ENCODE results near the gene CCDC178. TPM values are rescaled to one million over a fixed set of nuclear protein-coding genes. Genes with fewer than 3 reads are reported as not detected.

Gene CCDC178
- total and polyA plus RNA-seq, 4 donors = 1.2 to 3.4 (median 1.8) TPM

GRCh38 chr18:32907648-32908423, 532.7 kb downstream of the CCDC178 start:
- 91% methylated on average over 10 of the region's 12 CpGs for WGBS (ENCODE audit: insufficient coverage)
- H3K27me3 ChIP-seq (ENCODE audit: control insufficient read depth, insufficient read depth, low read length) = no peaks in the 10 kb centered on the region
- no peak overlapping the region for H3K27ac ChIP-seq (ENCODE audit: low read depth, low read length)
- DNase-seq (ENCODE audit: low read depth in 4 of 6, low spot score in 6 of 6) = no peak
- no peaks in the 10 kb centered on the region for H3K36me3 ChIP-seq (ENCODE audit: control insufficient read depth, insufficient read depth, low read length)
- H3K9me3 ChIP-seq (ENCODE audit: control insufficient read depth, insufficient read depth, low read length) = no peaks in the 10 kb centered on the region
- no peaks in the 10 kb centered on the region for H3K4me1 ChIP-seq (ENCODE audit: control insufficient read depth, insufficient read depth, low read length)
- no peak overlapping the region for H3K4me3 ChIP-seq (ENCODE audit: low read depth, low read length)

GRCh38 chr18:32907311-32907585, 533.3 kb downstream of the CCDC178 start:
- H3K9me3 ChIP-seq (ENCODE audit: control insufficient read depth, insufficient read depth, low read length) = no peaks in the 10 kb centered on the region
- WGBS (ENCODE audit: insufficient coverage) = no CpG with 5 or more reads among the region's 3 CpGs
- DNase-seq (ENCODE audit: low read depth in 4 of 6, low spot score in 6 of 6) = no peak

GRCh38 chr18:32906506-32907310, 533.8 kb downstream of the CCDC178 start:
- H3K4me3 ChIP-seq (ENCODE audit: low read depth, low read length) = no peak overlapping the region
- WGBS (ENCODE audit: insufficient coverage) = 83% methylated on average over 8 of the region's 10 CpGs
- no peaks in the 10 kb centered on the region for H3K27me3 ChIP-seq (ENCODE audit: control insufficient read depth, insufficient read depth, low read length)
- H3K9me3 ChIP-seq (ENCODE audit: control insufficient read depth, insufficient read depth, low read length) = no peaks in the 10 kb centered on the region
- H3K27ac ChIP-seq (ENCODE audit: low read depth, low read length) = no peak overlapping the region
- no peaks in the 10 kb centered on the region for H3K4me1 ChIP-seq (ENCODE audit: control insufficient read depth, insufficient read depth, low read length)
- H3K36me3 ChIP-seq (ENCODE audit: control insufficient read depth, insufficient read depth, low read length) = no peaks in the 10 kb centered on the region
- DNase-seq (ENCODE audit: low read depth in 4 of 6, low spot score in 6 of 6) = no peak

More at GRCh38 chr18:32907311-32907585, 533.3 kb downstream of the CCDC178 start:
- no peaks in the 10 kb centered on the region for H3K27me3 ChIP-seq (ENCODE audit: control insufficient read depth, insufficient read depth, low read length)
- H3K4me1 ChIP-seq (ENCODE audit: control insufficient read depth, insufficient read depth, low read length) = no peaks in the 10 kb centered on the region
- H3K36me3 ChIP-seq (ENCODE audit: control insufficient read depth, insufficient read depth, low read length) = no peaks in the 10 kb centered on the region
- no peak overlapping the region for H3K27ac ChIP-seq (ENCODE audit: low read depth, low read length)
- no peak overlapping the region for H3K4me3 ChIP-seq (ENCODE audit: low read depth, low read length)

- DNase-seq (ENCODE audit: low read depth in 4 of 6, low spot score in 6 of 6) = peak in 1 of 6 donors; percentile 60
- no peaks in the 10 kb centered on the region for H3K9me3 ChIP-seq (ENCODE audit: control insufficient read depth, insufficient read depth, low read length)
- WGBS (ENCODE audit: insufficient coverage) = 84% methylated on average over 5 of the region's 5 CpGs
These were observed 534.9 kb downstream of the CCDC178 start for GRCh38 chr18:32905651-32906050.

GRCh38 chr18:32902568-32903330, 537.8 kb downstream of the CCDC178 start:
- no peaks in the 10 kb centered on the region for H3K4me1 ChIP-seq (ENCODE audit: control insufficient read depth, insufficient read depth, low read length)
- DNase-seq (ENCODE audit: low read depth in 4 of 6, low spot score in 6 of 6) = no peak
- H3K4me3 ChIP-seq (ENCODE audit: low read depth, low read length) = no peak overlapping the region
- WGBS (ENCODE audit: insufficient coverage) = no CpG with 5 or more reads among the region's 3 CpGs
- H3K27ac ChIP-seq (ENCODE audit: low read depth, low read length) = no peak overlapping the region
- H3K36me3 ChIP-seq (ENCODE audit: control insufficient read depth, insufficient read depth, low read length) = no peaks in the 10 kb centered on the region
- no peaks in the 10 kb centered on the region for H3K9me3 ChIP-seq (ENCODE audit: control insufficient read depth, insufficient read depth, low read length)
- no peaks in the 10 kb centered on the region for H3K27me3 ChIP-seq (ENCODE audit: control insufficient read depth, insufficient read depth, low read length)

More at GRCh38 chr18:32905651-32906050, 534.9 kb downstream of the CCDC178 start:
- Histone ChIP-seq H3K4me1 (ENCODE audit: control insufficient read depth, insufficient read depth, low read length) (no peaks in the 10 kb centered on the region), H3K4me3 (ENCODE audit: low read depth, low read length) (no peak overlapping the region), H3K36me3 (ENCODE audit: control insufficient read depth, insufficient read depth, low read length) (no peaks in the 10 kb centered on the region), H3K27ac (ENCODE audit: low read depth, low read length) (no peak overlapping the region), H3K27me3 (ENCODE audit: control insufficient read depth, insufficient read depth, low read length) (no peaks in the 10 kb centered on the region)

- H3K9me3 ChIP-seq (ENCODE audit: control insufficient read depth, insufficient read depth, low read length) = peaks cover 6% of the 10 kb centered on the region
- no peak overlapping the region for H3K27ac ChIP-seq (ENCODE audit: low read depth, low read length)
- no peaks in the 10 kb centered on the region for H3K36me3 ChIP-seq (ENCODE audit: control insufficient read depth, insufficient read depth, low read length)
- no peak overlapping the region for H3K4me3 ChIP-seq (ENCODE audit: low read depth, low read length)
- H3K4me1 ChIP-seq (ENCODE audit: control insufficient read depth, insufficient read depth, low read length) = no peaks in the 10 kb centered on the region
- peak in 1 of 6 donors; percentile 79 for DNase-seq (ENCODE audit: low read depth in 4 of 6, low spot score in 6 of 6)
- 100% methylated on average over 1 of the region's 3 CpGs for WGBS (ENCODE audit: insufficient coverage)
- no peaks in the 10 kb centered on the region for H3K27me3 ChIP-seq (ENCODE audit: control insufficient read depth, insufficient read depth, low read length)
These were observed 540.7 kb downstream of the CCDC178 start for GRCh38 chr18:32899819-32900218.

GRCh38 chr18:32896776-32897547, 543.6 kb downstream of the CCDC178 start:
- H3K4me1 ChIP-seq (ENCODE audit: control insufficient read depth, insufficient read depth, low read length) = no peaks in the 10 kb centered on the region
- H3K27me3 ChIP-seq (ENCODE audit: control insufficient read depth, insufficient read depth, low read length) = no peaks in the 10 kb centered on the region
- H3K27ac ChIP-seq (ENCODE audit: low read depth, low read length) = no peak overlapping the region
- H3K36me3 ChIP-seq (ENCODE audit: control insufficient read depth, insufficient read depth, low read length) = no peaks in the 10 kb centered on the region
- no peak for DNase-seq (ENCODE audit: low read depth in 4 of 6, low spot score in 6 of 6)
- H3K9me3 ChIP-seq (ENCODE audit: control insufficient read depth, insufficient read depth, low read length) = peaks cover 6% of the 10 kb centered on the region
- WGBS (ENCODE audit: insufficient coverage) = 75% methylated on average over 4 of the region's 4 CpGs
- H3K4me3 ChIP-seq (ENCODE audit: low read depth, low read length) = no peak overlapping the region

- Histone ChIP-seq H3K27me3 (ENCODE audit: control insufficient read depth, insufficient read depth, low read length) (no peaks in the 10 kb centered on the region), H3K27ac (ENCODE audit: low read depth, low read length) (no peak overlapping the region), H3K4me3 (ENCODE audit: low read depth, low read length) (no peak overlapping the region), H3K36me3 (ENCODE audit: control insufficient read depth, insufficient read depth, low read length) (no peaks in the 10 kb centered on the region), H3K4me1 (ENCODE audit: control insufficient read depth, insufficient read depth, low read length) (peaks cover 4% of the 10 kb centered on the region), H3K9me3 (ENCODE audit: control insufficient read depth, insufficient read depth, low read length) (peaks cover 6% of the 10 kb centered on the region)
- WGBS (ENCODE audit: insufficient coverage) = 89% methylated on average over 6 of the region's 7 CpGs
- DNase-seq (ENCODE audit: low read depth in 4 of 6, low spot score in 6 of 6) = no peak
These were observed 546.6 kb downstream of the CCDC178 start for GRCh38 chr18:32893915-32894314.

GRCh38 chr18:32891797-32892196, 548.7 kb downstream of the CCDC178 start:
- no peaks in the 10 kb centered on the region for H3K27me3 ChIP-seq (ENCODE audit: control insufficient read depth, insufficient read depth, low read length)
- peaks cover 4% of the 10 kb centered on the region for H3K4me1 ChIP-seq (ENCODE audit: control insufficient read depth, insufficient read depth, low read length)
- H3K27ac ChIP-seq (ENCODE audit: low read depth, low read length) = no peak overlapping the region
- no peak for DNase-seq (ENCODE audit: low read depth in 4 of 6, low spot score in 6 of 6)
- WGBS (ENCODE audit: insufficient coverage) = no CpG with 5 or more reads among the region's 3 CpGs
- no peaks in the 10 kb centered on the region for H3K36me3 ChIP-seq (ENCODE audit: control insufficient read depth, insufficient read depth, low read length)
- no peak overlapping the region for H3K4me3 ChIP-seq (ENCODE audit: low read depth, low read length)
- peaks cover 1% of the 10 kb centered on the region for H3K9me3 ChIP-seq (ENCODE audit: control insufficient read depth, insufficient read depth, low read length)

Data from spinal cord (tissue), 10 donors.